ENCODE measurements around the gene SOX21.

The SOX21 gene

DNA sequence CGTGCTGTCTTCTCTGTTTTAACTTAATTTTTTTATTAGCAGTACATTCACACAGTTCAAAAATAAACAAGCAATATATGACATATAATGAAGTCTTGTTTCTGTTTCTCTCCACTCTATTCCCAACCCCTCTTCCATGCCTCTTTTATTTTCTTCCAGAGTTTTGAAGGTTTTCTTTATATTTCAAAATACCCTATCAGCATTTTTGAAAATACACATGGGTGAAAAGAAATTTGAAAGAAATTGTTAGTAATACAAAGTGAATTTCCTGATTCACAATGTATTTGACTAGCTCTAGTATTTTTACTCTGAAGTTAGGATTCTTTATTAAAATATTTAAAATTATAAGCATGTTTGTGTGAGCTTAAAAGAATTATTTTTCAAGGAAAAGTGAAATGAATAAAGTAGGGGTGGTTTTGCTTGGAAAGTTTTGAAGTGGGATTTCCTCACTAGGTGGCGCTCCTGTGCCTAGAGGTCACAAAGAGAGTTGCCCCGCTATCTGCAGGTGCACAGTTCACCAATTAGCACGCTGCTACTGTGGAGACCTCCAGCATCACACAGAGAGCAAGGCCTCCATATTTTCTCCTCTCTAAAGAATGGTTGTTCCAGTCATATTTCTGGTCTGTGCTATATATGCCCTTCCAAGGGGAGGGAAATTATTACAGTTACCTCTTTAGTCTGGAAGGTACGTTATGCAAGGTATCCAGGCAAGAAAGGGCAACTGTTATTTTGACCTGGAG is 37.6 kb downstream of the SOX21 start:
- peak; percentile 16 for DNase-seq

DNA sequence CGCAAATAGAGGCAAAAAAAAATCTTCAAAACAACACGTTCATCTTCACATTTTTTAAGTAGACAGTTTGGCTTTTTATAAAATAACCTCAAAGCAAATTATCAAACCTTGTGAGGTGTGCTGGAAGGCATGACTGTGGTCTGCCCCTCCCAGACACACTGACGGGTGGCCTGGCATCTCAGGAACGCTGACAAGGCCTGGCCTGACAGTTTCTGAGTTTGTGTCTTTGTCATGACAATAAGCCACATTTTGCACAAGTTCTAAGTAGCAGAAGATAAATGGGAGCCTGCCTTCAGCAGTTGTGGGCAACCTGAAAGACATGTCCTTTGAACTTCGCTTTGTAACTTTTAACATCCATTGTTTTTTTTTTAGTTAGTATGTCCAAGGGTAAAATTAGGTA is 38.5 kb downstream of the SOX21 start:
- DNase-seq, result no peak

DNA sequence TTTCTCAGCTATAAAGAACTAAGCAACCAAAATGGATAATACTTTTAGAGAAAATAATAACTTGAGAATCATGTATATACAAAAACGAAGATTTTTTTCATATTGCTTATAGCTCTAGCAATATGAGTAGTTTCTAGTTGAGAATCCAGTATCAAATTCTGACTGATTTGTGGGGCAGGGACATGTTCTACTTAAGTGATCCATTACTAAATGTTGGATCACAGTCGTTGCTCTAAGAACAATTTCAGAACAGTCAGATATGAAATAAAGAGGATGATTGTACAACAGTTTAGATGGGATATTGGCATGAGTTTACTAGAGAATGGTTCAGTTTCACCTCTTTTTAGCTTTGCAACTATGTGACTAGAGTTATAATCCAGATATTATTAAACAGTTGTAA is 39.9 kb downstream of the SOX21 start:
- DNase-seq, result no peak

DNA sequence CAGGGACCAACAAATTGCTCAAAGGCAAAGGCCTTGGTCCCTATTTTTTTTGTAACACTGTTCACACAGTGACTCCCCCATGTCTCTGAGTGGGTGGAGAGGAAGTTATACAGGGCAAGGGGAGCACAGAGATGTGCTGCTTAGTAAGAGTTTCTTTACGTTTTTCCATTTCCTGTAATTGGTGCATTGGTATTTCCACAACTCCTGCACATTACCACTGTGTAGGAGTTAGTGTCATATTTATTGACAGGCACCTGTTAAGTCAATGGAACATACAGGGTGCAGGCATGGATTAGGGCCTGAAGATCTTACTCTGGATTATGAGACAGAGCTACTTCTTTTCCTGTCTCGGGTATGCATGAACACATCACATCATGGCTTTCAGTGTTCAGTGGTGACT is 45.2 kb downstream of the SOX21 start:
- no peak for DNase-seq

DNA sequence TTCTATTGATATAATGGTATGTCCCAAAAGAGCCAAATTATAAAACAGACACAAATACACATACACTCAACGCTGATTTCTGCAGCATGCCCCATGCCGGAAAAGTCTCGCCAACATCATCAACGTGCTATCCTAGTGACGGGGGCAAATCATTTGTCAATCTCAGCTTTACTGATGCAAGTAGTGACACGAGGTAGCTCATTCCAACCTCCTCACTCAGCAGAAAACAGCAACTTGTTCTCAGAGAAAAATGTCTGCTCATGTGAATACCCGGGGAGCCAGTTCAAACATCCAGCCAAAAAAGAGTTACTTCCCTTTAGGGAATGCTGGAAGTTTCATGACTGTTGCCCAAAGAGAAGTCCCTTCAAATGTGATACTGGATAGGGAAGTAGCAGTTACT is 46.3 kb downstream of the SOX21 start:
- no peak for DNase-seq

DNA sequence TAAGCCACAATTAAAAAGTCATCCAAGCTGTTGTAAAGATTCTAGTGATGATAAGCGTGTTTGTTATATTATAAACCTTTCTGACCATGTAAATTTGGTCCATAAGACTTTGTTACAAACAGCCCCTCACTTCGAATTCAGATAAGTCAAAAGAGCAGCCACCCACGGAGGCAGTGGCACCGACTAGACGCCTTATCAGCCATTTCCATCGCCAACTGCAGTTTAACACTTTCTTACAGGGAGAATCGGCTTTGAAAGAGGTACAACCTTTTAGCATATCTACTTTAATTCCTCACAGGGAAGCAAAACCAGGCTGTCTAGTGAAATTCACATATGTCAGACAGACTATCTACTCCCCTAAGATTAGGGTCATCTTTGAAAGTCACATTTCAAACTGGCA is 47.5 kb downstream of the SOX21 start:
- no peak for DNase-seq

DNA sequence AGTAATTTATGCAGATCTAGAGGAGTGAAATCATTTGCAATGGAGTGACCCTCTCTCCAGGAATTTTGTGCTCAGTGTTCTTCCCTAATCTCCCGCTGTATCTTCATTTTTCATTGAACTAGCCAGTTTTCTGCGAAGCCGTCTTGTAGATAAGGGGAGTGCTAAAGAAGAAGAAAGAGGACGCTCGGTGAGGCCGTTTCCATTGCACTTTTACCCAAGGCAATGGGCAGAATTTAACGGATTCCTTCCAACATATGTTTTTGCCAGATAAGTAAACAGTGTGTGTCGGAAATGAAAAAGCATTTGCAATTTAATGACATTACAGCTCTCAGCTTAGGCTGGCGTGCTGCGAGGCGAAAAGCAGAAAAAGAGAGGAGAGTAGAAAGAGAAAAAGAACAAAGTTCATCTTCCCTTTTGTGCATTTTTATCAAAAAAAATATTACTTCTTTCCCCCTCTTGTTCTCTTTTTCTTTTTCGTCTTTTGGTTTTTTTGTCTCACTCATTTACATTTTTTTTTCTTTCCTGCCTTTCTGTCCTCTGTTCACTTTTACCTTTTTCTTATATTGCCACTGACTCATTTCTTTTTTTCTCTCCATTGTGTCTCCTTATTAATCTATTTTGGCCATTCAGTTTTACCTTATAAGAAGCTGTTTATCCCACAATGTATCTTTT is 49.9 kb downstream of the SOX21 start:
- DNase-seq, result no peak

DNA sequence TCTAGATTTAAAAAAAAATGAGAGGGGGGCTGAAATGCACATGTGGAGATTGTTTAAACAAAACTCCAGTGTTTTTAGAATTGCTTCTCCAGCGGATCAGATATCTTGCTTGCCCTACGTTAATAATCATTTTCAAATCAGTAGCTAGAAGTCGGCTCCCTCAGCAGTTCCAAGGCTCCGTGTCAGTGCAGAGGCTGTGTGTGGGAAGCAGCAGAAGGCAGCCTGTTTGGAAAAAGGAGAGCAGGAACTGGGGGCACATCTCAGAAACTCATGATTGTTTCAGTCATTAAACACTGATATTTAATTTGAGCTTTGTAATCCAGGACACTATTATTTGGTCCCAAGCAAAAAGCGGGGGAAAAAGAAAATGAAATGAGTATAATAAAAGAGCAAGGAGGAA is 50.9 kb downstream of the SOX21 start:
- DNase-seq, result no peak

DNA sequence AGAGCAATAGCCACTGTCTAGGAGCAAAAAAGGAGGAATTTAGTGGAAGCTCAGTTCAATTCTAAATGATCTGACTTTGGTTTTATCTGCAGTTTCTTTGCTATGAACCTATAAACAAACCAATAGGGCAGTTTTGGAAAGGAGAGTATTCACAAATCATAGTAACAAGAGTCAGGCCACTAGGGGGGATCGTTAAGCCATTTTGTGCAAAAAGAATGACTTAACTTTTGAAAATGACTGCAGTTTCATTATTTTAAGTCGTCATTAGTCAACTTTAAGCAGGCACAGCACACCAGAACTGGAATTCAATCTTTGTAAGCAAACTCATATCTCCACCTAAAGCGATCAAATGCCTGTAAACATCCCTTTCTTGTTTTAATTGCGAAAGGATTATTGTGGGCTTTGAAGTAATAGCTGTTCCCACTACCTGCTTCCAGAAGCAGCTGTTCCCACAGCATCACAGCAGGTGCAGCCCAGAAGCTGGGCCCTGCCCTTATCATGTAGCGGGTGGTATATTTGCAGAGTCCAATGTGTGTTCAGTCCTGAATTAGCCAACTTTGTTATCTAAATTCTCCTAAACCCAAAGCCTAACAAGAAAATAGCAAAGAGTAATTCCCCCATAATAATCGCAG is 51.5 kb downstream of the SOX21 start:
- DNase-seq, result no peak
